HG02870 (cell line): ENCODE data around the gene FMC1.
A peak's percentile ranks its signal among the peaks of the same experiment; 100 is the strongest.
"Not testable (repeated sequence)": the region's sequence is repeated elsewhere in the genome, so short reads cannot be mapped to it uniquely, and the experiment has no call there.

Source experiments
- ATAC-seq: cut with Tn5 transposase; IDR thresholded peaks from one replicate; pipeline ENCODE4 v1.9.1; 2021; ENCODE audit warnings: mild to moderate bottlenecking, moderate library complexity; ENCODE audit not compliant: unreplicated experiment

The FMC1 gene, protein sequence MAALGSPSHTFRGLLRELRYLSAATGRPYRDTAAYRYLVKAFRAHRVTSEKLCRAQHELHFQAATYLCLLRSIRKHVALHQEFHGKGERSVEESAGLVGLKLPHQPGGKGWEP

DNA sequence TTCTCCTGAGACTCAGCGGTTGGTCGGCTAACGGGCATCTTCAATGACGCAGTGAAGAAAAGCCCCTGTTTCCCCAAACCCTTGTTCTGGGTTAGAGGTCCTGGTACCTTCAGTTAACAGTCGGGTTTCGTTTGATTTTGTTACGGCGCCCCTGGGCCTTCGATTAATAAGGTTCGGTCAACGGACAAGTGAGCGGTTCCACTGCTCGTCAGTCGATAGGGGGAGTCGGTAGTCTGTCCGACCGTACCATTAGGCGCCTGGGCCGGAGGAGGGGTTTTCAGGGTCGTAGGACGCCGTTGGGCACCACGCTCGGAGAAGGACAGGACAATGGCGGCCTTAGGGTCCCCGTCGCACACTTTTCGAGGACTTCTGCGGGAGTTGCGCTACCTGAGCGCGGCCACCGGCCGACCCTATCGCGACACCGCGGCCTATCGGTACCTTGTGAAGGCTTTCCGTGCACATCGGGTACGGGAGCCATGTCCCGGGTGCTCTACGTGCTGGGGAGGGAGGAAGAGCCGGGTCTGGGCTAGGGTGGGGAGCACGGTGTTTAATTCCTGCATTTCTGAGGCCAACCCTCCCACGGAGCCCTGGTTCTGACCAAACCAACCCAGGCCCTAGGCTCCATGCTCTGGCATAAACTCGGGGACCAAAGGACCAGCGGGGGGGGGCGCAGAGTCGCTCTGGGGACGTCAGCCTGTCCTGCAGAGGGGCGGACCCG lies at the start of gene FMC1:
TSS of gene FMC1 (plus strand) at position 280 of the 718 bp plus-strand sequence. CDS start at position 328, 48 bp downstream.
- peak; percentile 54 for ATAC-seq

DNA sequence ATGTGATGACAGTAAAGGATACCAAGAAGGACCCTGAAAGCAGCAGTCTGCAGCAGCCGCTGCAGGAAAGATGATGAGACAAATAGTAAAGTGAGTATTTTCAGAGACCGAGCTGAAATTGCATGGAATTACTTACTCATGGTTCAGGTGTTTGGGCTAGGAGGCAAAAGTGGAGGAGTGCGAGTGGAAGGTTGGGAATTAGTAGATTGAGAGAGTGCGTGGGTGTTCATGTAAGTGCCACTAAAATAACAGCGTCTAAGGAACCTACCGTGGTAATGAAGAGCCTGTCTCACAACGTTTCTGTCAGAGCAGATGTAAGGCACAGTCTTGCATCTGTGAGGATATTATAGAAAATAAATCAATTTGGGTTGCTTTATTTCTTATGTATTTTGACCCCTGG lies 48.3 kb upstream of the FMC1 start:
- no peak for ATAC-seq

DNA sequence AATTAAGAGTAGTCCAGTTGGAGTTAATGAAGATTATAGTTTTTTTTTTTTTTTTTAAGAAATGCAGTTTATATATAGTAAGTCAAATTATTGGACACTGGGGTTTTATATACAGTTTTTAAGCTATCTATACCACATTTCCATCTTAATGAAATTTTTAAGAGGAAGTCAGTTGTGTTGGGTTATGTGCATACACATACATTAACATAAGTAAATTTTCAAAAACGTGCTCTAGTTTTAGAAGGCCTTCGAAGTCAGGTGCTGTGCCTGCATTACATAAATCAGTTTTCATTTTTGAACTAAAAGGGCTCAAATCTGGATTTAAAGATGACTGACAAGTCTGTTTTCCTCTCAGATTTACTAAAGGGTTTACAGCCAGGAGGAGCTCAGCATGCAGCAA lies 47.6 kb upstream of the FMC1 start:
- ATAC-seq, result no peak

DNA sequence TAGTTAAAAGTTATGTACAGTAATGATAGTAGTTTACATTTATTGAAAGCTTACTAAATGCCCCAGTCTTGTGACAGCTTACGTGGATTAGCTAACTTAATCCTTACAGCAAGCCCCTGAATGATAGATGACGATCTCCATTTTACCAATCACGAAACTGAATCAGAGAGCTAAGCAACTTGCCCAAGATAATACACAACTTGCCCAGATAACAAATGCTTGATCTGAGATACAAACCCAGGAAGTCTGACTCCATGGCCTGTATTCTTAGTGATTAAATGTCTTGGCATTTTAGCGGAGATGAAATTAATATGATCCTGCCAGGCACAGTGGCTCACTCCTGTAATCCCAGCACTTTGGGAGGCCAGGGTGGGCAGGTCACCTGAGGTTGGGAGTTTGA lies 46.9 kb upstream of the FMC1 start:
- no peak for ATAC-seq

DNA sequence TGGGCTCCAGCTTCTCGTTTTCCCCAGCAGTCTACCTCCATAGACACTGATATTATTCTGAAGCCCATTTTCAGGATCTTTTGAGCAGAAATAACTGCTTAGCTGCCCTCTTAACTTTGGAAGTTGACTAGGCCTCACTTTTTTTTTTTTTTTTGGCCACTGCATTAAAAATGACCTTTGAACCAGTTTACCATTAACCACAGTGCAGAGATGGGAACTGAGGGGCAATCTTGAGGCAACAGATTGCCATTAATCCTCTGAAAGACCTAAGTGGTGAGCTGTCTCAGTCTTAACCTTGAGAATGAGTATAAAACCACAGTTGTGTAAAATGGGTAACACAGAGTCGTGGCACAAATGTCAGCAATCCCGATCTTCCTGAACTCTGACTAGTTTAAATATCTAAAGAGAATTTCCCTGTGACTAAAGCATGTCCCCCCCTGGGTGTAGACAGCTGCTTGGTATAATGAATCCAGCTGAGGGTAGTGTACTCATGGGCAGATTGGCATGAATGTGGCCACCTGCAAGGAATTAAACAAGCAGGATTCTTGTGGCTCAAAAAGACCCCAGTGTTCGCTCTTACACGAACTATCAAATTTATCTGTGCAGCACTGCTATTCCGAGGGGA lies 46.1 kb upstream of the FMC1 start:
- ATAC-seq, result no peak

DNA sequence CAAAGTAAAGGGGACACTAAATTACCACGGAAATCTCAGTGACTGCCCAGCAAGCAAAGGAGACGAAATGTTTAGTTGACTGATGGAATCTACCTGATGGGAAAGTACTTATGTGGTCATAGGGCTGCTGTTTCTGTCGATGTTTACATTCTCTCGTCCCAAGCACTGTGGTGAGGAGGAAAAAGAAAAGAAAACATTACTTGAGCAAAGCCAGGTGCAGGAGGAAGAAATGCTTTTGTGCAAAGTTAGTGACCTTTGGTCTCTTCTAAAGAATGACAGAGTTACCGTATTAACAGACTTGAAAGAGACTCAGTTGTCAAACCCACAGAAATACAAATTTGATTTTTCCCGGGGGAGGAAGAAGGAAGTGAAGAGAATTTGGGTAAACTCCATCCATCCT lies 43.3 kb upstream of the FMC1 start:
- ATAC-seq, result no peak

DNA sequence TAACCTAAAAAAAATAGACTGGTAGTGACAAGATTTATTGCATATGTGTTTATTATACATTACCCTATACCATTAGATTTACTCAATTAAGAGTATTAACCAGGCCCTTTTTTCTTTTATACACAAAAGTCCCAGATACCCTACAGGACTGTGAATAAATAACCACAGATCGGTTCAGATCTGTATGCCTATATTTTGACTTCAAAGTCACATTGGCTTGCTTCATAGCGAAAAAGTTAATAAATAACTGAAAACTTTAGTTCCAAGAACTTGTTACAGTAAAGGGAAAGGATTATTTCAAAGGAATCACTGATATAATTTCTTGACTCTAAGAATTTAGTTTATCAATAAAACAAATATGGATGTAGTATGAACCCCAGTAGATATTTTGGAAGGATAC lies 41.8 kb upstream of the FMC1 start:
- no peak for ATAC-seq

DNA sequence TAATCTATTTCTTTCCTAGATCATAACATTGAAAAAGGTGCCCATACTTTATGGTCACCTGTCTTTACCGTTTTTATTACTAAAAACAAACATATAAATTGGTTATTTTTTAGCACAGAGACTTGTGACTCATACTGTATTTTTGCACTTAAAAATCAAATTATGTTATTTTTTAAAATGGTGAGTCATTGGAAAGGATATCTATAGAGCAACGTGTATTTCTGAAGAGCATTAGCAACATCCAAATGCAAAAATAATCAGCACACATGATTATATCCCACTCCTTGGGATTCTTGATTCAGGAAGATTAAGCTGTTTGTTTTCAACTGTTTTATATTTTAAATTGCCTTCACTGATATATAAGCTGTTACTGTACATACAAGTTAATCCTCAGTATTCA lies 40.7 kb upstream of the FMC1 start:
- ATAC-seq, result no peak

DNA sequence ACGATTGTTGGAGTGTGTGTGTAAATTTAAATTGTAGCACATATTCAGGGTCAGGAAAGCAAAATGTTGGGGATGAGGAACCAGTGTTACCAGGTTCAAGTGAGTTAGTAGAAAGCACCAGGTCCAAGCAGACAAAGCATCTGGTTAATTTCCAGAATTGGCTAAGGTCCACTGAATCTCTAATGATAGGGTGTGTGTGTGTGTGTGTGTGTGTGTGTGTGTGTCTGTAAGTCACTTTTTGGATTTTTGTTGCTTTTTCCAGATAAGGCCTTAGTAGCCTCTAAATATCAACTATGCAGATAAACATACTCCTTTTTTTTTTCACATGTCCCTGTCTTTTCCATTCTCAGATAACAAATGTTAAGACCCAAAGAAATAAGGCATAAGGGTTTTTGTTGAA lies 36.6 kb upstream of the FMC1 start:
- no peak for ATAC-seq

DNA sequence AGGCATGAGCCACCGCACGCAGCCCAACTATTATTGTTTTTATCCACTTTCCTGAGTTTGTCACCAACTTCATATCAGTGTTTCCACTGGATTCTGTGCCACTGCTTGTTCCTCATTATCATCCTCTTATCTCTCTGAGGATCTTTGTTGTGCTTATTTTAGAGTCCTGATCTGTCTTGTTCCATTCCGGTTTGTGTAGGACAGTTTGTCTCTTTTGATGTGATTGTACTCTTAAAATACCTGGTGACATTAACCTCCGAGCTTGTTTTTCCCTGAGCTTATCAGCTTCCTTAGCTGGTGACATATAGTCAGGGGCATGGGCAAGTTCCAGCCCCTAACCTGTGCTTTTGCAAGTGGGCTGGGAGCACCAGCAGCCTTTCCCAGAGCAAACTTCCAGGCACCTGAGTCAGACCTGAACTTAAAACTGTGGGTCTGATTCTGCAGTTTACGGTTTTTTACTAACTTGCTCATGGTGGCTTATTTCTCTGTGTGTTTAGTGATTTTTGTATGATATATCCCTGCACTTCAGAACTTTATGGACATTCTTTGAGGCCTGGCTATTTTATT lies 23.1 kb upstream of the FMC1 start:
- no peak for ATAC-seq

DNA sequence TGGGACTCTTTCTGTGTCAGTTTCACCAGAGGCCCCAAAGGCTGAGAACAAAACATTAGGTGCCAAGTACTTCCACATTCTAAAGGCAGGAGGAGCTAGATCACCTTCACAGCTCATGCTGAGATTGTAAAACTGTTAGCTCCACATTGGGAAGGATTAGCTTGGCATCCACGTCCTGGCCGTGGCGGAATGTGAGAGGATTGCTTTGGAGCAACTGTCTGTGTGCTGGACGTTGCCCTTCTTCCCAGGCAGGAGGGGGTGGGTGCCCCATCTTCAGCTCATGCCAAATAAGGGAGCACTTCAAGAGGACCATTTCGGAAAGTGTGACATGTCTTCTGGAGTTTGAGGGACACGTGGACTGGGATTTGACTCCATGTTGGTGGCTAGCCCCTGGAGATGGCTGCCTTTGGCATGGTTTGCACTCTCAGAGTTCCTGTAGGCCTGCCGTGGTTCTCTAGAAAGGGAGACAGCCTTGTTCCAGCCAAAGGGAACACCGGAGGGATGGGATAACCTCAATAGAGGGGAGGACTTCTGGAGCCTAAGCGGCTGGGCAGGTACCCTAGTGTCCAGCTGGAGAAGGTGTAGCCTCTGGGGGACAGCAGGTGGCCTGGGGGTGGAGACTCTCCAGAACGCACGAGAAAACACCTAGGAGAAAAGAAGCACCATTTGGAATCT lies 19.9 kb upstream of the FMC1 start:
- peak; percentile 8 for ATAC-seq

DNA sequence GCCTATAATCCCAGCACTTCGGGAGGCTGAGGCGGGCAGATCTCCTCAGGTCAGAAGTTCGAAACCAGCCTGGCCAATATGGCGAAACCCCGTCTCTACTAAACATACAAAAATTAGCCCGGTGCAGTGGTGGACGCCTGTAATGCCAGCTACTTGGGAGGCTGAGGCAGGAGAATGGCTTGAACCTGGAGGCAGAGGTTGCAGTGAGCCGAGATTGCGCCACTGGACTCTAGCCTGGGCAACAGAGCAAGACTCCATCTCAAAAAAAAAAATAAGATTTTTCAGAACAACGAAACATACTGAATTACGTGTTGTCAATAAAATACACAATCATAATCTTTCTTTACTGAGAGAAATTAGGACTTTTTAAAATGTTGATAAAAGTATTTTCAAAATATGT lies 16.4 kb upstream of the FMC1 start:
- not testable (repeated sequence) for ATAC-seq

DNA sequence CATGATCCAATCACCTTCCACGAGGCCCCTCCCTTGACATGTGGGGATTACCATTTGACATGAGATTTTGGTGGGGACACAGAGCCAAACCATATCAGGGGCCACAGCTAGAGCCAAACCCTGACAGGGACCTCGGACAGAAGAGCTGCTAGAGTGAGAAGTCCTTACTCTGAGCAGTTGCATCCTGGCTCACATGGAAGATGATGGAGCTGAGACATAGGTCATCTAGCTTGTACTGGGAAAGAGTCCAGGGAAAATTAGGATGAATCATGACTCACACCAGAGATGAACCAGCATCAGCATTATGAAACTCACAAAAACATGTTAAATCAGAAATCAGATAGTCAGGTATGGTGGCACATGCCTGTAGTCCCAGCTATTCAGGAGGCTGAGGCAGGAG lies 12.8 kb upstream of the FMC1 start:
- ATAC-seq, result no peak

DNA sequence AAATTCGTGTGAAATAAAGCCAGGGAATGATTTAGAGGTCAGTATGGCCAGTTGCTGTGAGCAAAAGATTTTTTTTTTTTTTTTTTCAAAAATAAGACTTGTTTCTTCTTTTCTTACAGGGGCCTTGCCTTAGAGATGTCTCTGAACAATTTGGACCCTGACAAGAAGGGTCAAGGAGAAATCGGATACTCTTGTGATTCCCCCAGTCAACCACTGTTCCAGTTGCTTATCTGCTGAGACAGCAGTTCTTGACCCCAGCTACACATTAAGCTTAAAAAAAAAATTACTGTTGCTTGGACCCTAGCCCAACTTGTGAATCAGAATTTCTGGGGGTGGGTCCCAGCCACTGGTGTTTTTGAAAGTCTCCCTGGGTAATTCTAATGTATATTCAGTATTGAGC lies 12.0 kb upstream of the FMC1 start:
- no peak for ATAC-seq

DNA sequence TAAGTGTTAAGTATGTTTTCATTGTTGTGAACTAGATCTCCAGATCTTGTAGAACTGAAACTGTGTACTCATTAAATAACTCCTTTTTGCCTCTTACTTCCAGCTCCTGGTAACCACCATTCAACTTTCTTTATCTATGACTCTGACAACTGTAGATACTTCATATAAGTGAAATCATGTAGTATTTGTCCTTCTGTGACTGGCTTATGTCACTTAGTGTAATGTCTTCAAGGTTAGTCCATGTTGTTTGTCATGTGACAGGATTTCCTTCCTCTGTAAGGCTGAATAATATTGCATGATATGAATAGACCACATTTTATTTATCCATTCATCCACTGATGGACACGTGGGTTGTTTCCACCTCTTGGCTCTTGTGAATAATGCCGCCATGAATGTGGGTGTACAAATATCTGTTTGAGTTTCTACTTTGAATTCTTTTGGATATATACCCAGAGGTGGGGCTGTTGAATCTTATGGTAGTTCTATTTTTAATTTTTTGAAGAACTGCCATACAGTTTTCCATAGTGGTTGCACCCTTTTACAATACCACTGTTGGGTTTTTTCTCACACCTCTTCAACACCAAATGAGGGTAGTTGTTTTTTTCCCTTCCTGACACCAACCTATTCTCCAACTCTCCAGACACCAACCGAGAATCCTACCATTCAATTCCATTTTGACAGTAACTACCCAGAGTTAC lies 10.7 kb upstream of the FMC1 start:
- no peak for ATAC-seq

DNA sequence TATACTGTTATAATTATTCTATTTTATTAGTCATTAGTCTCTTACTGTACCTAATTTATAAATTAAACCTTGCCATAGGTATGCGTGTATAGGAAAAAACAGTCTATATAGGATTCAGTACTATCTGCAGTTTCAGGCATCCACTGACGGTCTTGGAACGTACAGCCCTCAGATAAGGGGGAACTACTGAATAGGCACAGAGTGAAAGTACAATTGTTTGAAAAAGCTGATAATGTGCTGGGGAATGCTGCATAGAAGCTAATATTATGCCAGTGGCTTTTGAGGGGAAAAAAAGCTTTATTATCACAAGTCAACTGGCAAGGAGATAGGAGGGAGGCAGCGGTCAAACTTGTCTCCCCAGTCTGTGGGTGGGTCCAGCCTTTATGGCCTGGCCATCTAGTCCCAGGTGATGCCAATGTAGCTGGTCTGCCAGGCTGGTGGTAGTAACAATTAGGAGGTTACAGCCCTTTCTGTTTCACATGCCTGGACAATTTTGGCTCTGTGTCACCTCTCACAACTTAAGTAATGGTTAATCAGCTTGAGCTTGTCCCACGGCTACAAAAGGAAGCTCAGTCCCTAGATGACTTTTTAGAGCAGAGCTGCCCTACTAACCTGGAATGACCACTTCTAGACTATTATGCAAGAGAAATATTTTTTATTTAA lies 8.3 kb upstream of the FMC1 start:
- ATAC-seq, result no peak

DNA sequence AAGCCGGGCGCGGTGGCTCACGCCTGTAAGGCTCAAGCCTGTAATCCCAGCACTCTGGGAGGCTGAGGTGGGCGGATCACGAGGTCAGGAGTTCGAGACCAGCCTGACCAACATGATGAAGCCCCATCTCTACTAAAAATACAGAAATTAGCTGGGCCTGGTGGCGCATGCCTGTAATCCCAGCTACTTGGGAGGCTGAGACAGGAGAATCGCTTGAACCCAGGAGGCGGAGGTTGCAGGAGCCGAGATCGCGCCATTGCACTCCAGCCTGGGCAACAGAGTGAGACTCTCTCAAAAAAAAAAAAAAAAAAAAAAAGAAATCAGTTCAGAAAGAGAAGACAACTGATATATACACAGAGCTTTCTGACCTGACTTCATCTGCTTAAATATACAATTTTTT lies 7.7 kb upstream of the FMC1 start:
- not testable (repeated sequence) for ATAC-seq

DNA sequence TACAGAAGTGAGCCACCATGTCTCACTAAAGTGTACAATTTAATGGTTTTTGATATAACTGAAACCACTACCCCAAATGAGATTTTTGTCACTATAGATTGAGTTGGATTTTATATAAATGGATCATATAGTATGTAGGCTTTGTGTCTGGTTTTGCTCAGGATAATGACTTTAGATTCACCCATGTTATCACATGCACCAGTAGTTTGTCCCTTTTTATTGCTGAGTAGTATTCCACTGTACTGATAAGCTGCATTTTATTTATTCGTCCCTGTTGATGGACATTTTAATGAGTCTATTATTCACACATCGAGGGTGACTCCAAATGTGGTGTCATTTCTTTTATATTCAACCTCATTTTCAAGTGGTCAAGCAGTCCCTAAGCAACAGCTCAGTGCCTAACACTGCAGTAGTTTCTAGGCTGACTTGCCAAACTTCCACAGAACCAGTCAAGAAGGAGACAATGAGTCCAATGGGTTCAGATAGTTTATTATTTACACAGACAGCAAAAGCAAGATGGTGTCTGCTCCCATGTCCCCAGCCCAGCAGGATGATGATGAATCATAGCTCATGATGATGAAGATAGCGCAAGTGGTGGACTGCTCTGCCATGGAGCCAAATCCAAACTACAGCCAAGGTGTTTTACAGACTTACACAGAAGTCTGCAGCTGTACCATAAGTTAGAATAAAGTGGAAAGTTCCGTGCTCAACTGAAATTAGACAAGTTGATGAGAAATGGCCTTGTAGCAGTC lies 6.6 kb upstream of the FMC1 start:
- no peak for ATAC-seq

DNA sequence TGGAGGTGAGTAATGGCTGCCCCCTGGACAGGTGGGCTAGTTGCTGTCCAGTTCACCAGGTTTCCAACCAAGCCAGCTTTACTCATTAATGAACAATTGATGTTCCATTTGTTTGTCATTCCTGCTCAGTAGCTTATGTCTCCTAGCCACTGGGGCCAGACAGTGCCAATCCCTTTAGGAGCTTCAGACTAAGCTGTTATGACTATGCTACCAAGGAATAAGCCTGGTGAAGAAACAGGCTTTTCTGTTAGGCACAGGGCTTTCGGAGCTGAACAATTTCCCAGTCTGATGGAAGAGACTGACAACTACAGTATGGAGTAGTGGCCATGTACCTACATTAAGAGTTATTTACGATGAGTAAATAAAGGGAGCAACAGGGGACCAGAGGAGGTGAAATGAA lies 2.1 kb upstream of the FMC1 start:
- no peak for ATAC-seq

DNA sequence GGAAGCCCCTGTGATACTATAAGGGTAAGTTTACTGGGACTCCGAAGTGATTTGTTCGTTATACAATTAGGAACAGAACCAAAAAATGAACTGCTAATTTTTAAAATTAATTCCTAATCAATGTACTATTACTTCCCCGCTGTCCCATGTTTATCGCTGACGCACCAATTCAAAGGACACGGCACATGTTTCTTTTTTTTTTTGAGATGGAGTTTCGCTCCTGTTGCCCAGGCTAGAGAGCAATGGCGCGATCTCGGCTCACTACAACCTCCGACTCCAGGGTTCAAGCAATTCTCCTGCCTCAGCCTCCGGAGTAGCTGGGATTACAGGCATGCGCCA lies 1.5 kb upstream of the FMC1 start:
- no peak for ATAC-seq
